ENCODE measurements around the gene ACOX2.
A peak's percentile ranks its signal among the peaks of the same experiment; 100 is the strongest.

ACOX2 gene

DNA sequence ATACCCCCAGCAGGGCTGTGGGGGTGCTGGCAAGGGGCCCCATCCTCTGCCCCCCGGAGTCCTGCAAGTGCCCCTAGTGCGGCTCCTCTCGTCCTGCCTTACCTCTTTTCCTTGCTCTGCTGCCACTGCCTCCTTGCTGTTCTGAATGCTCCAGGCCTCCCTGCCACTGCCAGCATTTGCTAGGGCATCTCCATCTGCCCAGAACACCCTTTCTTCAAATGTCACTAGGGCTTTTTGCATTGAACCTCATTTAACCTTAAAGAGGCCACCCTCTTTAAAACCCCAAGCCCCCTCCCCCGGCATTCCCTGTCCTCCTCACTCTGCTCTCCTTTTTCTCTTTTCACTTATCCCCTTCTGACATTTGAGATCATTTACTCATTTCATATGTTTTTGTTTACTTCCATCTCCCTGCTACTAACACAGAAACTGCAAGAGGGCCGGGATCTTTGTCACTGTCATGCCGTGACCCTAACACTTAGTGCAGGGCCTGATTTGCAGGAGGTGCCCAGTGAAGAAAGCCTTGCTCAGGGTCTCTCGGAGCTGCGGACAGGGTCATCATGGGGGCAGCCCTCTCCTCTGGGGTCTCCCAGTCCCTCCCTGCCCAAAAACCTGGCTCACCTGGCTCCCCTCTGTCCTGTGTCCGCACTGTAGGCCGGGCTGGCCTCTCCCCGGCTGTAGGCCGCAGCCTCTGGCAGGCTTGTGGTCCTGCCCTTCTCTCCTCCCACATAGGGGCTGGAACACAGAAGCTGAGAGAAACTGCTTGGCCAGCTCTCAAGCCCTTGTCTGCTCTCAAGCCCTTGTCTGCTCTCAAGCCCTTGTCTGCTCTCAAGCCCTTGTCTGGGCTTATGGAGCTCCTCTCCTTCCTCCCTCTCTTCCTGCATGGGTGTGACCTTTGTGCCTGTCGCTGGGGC lies at the start of gene ACOX2:
TSS of gene ACOX2 (minus strand) at position 690 of the 911 bp plus-strand sequence. CDS start 2,084 bp downstream, outside the sequence.
- DNase-seq = no peak

DNA sequence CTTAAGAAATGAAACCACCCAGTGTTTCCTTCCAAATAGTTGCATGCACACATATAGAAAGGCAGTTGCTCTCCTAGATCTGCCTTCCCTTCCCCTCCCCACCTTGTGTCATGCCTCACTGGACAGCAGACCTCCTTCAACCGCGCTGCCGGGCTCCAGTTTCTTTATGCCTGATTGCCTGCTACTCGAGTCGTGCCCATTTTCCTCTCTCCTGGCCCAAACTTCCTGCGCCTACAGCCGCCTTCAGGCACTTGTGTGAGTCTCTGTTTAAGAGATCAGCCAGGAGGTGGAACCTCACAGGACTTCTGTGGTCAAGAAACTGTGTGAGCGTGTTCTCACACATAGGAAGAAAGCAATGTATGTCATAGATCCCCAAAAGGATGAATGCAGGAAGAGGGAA lies 49.0 kb upstream of the ACOX2 start:
- no peak for DNase-seq

- DNase-seq = peak; percentile 42
Observed at GRCh38 chr3:58585005-58585786, 48.2 kb upstream of the ACOX2 start.

DNA sequence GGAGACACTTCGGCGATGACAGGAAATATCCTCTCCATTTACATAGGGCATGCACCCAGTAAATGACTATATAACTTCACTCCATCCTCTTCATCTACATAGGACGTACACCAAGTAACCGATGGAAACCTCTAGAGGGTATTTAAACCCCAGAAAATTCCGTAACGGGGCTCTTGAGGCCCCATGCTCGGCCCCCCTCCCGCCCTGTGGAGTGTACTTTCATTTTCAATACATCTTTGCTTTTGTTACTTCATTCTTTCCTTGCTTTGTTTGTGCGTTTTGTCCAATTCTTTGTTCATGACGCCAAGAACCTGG lies 47.7 kb upstream of the ACOX2 start:
- peak; percentile 31 for DNase-seq

- DNase-seq = peak; percentile 11
Observed at GRCh38 chr3:58581328-58582091, 44.5 kb upstream of the ACOX2 start.

DNA sequence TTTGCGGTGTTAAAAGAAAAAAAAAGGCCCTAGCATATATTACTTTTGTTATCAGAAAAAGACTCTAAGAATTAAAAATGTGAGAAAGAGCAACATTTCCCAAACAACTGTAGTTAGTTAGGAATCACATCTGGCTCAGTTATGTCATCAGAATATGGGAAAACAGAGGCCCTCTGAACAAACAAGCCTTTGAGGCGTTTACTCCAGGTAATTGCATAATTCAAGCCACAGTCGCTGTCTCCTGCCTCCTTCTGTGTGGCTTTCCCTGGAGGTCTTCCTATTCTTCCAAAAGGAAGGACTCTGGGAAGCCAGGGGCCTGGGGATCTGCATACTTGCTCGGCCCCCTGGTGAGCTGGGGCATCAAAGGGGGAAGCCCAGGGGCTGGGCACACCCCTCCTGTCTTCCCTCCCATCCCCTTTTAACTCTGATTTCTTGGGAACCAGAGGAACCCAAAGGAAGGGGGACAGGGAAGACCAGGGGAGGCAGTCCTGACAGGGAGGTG lies 43.9 kb upstream of the ACOX2 start:
- DNase-seq = no peak

GRCh38 chr3:58578873-58579272 lies 41.9 kb upstream of the ACOX2 start:
- no peak for DNase-seq

DNA sequence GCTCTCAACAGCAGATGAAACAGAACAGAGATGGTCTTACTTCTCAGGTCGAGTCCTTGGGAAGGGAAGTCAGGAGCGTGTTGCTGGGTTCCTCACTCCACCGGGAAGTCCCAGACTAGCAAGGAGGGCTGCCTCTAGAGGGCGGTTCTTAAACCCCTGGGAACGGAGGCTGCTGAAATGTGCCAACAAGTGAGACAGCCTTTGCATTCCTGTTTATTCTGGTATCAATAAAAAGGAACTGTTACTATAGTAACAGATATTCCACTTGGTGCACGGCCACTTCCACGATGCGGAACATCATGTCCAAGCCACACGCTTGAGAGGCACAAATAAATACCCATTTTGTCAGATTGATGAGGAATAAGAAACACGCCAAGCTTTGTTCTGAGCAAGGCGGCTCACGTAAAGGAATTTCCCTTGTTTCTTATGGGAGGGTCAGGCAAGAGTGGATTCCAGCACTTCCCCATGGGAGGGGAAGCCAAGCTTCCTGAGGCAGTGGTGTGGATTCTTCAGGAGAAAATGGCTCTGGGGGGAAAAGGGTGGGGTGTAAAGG lies 40.4 kb upstream of the ACOX2 start, which contains the start of gene FAM107A:
TSS of gene FAM107A (minus strand) at position 123 of the 553 bp plus-strand sequence. CDS start 7,531 bp downstream, outside the sequence.
- no peak for DNase-seq

DNA sequence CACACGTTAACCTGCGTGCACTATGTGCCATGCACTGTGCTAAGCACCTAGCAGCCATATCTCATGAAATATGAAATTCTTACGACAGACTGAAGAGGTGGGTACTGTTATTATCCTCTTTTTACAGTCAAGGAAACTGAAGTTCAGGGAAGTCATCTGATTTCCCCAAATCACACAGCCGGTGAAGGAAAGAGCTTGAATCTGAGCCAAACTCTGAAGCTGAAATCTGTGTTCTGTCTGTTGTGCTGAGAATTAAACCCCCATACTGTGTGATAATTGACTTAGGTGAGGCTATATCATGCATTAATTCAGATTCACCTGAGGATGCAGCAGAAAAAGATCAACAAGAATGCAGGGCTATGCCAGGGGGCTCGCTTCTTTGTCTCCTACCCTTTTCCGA lies 39.7 kb upstream of the ACOX2 start:
- DNase-seq = no peak

DNA sequence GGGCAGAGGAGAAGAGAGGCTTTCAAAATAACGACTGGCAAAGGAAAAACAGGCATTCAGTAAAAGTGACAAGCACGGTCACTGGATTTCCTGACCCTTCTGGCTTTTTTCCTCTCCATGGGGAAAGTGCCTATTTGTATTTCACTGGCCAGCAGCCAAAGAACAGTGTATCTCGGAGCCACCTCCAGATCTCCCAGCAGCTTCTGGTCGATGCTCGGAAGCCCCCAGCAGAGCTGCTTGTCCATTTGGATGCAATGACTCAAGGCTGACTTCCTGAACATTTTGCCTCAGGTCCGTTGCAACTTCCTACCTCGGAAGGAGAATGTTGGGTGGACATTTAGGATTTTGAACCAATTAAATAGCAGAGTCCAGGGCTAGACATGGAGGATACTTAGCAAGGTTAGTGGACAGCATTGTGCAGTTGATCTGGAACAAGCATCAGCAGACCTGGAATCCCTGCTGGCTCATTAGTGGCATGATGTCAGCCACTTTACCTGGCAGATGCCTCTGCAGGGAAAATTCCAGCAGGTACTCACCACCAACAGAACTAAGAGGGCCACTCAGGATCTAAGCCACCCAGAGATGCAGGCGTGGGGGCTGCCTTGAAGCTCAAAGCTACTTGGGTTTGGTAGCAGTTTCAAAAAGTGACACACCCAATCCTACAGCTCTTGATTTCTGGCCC lies 39.1 kb upstream of the ACOX2 start:
- no peak for DNase-seq

GRCh38 chr3:58574682-58575081 lies 37.7 kb upstream of the ACOX2 start:
- DNase-seq = no peak

- DNase-seq = no peak
Observed at GRCh38 chr3:58574106-58574505, 37.1 kb upstream of the ACOX2 start.

- DNase-seq = no peak
Observed at GRCh38 chr3:58573640-58574039, 36.6 kb upstream of the ACOX2 start.

- DNase-seq = no peak
Observed at GRCh38 chr3:58572634-58573230, 35.7 kb upstream of the ACOX2 start.

DNA sequence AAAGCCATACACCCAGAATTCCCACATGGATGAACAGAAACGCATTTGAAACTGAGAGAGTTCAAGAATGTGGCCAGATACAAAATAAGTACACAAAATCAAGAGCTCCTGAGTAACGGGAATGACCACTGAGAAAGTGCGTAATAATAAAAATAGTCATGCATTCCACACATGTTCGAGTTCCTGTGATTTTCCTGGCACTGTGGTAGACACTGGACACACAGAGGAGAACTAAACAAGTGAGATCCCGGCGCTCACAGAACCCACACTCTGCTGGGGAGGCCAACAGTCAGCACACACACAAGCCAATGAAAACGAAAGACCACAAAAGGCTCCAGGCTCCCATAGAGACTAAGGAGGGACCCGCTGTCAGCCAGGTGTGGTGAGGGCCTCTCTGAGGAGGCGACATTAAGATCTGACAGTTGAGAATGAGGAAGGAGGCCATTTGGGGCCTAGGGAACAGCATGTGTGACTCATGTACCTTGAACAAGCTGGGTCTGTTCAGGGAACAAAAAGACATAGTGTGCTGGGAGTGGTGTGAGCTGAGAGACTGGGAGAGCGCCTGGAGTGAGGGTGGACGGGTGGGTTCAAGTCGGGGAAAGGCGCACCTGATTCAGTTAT lies 35.1 kb upstream of the ACOX2 start:
- DNase-seq = no peak

- DNase-seq = no peak
Observed at GRCh38 chr3:58570851-58571250, 33.9 kb upstream of the ACOX2 start.

GRCh38 chr3:58569287-58570001 lies 32.5 kb upstream of the ACOX2 start:
- no peak for DNase-seq

DNA sequence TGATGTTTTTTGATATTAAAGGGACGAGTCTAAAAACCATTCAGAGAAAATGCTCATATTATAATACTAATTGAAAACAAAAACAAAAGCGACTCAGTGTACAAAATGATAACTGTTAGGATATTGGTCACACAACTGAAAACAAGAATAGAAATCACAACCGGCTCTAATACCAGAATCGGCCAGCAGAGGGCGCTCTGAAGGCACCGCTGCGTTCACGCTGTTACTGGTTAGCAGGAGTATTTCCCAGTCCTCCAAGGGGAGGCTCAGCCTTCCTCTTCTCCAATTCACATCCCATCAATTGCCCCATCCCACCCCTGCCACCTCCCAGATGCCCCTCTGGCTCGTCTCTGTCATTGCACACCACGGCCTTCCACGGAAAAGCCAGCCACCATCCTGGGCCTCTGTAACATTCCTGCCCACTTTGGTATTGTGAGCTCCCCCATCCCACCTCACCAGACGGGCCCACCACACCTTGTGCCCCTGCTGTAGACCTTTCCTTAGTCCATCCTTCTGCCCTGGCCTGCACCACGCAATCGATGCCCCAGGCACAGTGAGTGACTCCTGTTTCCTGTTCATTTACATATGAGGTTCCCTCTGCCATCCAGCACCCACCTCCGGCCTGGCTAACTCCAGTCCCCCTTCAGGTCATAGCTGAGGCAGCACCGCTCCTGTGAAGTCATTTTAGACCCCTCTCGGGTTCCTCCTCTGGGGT lies 31.7 kb upstream of the ACOX2 start:
- DNase-seq = peak; percentile 32

GRCh38 chr3:58567251-58567515 lies 30.2 kb upstream of the ACOX2 start:
- no peak for DNase-seq

All from NCI-H1694 treated with DMSO at 0.1 percent for 48 hours (cell line).